Epithelial cell of esophagus (primary cell): Measurements from ENCODE around the gene DVL1.

Experiments used
- DNase-seq: peaks from one replicate; pipeline ENCODE4 v3.0.0; 2010; ENCODE audit warnings: low read depth
- H3K4me3 ChIP-seq: 2 replicates; pipeline ENCODE4 v1.5.1; 2011; ENCODE audit warnings: mild to moderate bottlenecking, low read length, control low read depth
- TF ChIP-seq, protein P1 (sequence below): IDR thresholded peaks from 2 replicates; pipeline ENCODE4 v1.5.1; 2011; ENCODE audit warnings: low read depth, mild to moderate bottlenecking, low read length, control low read depth, inconsistent platforms; ENCODE audit not compliant: insufficient read depth; ENCODE audit errors: missing control alignments

DVL1 gene

DNA sequence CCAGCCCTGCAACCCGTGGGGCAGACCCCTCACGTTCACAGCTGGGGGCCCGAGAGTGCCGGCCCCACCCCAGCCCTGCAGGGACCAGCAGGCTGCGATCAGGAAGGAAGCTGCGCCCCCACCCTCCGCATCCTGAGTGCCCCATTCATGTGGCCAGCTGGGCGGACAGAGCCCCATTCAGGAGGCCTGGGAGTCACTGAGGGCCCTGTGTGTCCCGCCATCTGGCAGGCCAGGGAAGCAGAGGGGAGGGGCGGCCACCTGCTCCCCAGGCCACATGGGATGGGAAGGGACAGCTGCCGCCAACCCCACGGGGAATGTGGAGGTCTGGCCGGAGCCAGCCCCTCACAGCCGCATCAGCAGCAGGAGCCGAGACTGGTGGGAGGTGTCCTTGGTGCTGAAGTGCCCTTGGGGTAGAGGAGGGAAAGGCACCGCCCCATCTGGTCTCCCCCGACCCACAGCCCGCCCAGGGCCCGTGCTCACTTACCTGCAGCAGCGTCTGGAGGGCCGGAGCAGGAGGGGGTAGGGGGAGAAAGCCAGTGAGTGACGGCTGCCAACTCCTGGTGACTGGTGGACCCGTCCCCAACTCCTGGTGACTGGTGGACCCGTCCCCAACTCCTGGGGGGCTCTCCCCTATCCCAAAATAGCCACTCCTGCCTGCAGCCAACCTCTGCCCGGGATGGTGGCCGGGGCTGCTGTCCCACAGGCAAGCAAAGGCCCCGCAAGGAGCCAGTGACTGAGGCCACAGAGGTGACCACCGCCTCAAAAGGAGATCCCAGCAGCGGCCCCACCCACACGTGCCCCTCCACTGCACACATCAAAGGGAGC, 50.1 kb downstream of the DVL1 start:
- no peak for DNase-seq
- no peak overlapping the region for H3K4me3 ChIP-seq
- TF ChIP-seq, protein P1, sequence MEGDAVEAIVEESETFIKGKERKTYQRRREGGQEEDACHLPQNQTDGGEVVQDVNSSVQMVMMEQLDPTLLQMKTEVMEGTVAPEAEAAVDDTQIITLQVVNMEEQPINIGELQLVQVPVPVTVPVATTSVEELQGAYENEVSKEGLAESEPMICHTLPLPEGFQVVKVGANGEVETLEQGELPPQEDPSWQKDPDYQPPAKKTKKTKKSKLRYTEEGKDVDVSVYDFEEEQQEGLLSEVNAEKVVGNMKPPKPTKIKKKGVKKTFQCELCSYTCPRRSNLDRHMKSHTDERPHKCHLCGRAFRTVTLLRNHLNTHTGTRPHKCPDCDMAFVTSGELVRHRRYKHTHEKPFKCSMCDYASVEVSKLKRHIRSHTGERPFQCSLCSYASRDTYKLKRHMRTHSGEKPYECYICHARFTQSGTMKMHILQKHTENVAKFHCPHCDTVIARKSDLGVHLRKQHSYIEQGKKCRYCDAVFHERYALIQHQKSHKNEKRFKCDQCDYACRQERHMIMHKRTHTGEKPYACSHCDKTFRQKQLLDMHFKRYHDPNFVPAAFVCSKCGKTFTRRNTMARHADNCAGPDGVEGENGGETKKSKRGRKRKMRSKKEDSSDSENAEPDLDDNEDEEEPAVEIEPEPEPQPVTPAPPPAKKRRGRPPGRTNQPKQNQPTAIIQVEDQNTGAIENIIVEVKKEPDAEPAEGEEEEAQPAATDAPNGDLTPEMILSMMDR = no peak

DNA sequence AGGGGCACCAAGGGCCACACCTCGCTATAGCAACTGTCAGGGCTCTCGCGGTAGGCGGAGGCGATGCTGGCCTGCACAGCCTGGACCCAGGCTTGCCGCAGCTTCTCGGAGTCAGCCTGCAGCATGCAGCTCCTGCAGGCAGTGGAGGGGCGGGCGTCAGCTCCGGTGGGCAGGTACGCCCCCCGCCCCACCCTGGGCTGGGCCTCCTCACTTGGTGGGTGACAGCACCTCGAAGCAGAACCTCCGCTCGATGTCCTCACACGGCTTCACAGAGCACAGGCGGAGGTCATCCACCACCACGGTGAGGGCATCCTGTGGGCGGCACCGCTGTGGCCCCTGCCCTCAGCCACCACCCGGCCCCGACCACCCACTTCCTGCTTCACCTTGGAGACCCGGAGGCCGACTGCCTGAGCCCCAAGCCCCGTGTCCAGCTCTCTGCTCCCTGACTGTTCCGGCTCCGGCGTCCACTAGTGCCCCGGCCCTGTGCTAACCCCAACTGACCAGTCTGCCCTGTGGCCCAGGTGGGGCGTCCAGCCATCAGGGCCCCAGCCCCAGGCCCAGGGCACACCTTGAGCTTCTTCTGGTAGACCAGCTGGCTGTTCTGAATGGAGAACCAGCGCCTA, 51.3 kb downstream of the DVL1 start:
- no peak overlapping the region for H3K4me3 ChIP-seq
- DNase-seq = no peak
- TF ChIP-seq, protein P1 = no peak

DNA sequence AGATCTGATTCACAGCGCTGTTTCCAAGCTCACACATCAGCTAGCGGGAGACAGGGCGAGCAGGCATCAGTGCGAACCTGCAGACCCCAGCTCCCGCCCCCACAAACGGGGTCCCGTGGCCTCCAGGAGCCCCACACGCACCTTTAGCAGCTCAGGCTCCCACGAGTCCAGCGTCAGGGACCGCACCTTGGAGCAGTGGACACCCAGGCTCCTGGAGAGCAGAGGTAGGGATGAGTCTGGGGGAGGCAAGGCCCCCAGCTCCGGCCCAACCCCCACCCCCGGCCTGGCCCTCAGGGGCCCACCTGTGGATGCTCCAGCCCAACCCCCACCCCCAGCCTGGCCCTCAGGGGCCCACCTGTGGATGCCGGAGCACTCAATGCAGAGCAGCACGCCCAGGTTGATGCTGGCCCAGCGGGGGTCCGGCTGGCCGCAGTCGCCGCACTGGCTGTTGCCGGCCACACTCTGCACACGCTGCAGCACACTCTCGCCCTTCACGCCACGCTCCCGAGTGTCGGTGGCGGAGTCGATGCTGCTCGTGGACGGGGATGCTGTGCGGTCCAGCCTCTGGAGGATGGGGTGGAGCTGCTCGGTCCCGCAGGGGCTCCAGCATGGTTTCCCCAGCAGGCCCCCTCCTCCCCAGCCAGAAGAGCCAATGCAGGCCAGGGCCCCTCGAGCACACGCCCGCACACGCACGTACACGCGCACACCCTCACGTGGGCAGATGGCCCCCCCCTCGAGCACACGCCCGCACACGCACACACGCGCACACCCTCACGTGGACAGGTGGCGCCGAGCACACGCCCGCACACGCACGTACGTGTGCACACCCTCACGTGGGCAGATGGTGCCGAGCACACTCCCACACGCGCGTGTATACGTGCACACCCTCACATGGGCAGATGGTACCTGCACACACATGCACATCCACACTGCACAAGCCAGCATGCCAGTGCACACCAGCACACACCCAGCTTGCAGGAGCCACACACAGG, 52.9 kb downstream of the DVL1 start:
- H3K4me3 ChIP-seq = no peak overlapping the region
- TF ChIP-seq, protein P1 = no peak
- DNase-seq = no peak

DNA sequence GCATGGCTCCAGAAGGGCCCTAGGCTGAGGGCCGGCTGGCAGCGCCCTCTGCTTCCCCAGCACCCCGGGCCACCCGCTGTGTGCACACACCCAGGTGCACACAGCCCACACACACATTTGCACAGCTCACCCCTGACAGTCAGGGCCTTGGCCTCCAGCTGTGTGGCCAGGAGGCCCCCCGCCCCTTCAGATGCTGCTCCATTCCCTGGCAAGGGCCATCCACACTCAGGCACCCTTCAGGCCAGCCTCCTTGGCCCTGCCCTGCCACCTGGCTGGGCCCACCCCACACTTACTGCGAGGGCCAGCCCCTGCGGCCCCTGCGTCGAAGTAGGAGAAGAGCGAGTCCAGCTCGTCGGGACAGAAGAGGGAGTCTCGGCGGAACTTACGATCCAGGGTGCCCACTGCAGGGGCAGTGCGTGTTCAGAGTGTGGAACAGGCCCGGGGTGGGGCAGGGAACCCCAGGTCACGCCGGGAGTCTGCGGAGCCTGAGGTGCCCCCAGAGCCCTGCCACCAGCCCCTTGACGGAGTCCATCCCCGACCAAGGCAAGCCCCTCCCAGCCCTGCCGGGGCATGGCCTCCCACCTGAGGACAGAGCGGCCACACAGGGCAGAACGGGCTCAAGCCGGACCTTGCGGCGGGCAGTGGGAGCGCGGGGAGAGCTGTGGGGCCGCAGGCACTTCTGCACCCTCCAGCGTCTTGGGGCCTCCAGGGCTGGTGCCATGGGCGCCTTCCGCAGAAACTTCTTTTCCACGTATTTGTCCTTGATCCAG, 53.9 kb downstream of the DVL1 start:
- TF ChIP-seq, protein P1 = no peak
- no peak for DNase-seq
- no peak overlapping the region for H3K4me3 ChIP-seq

DNA sequence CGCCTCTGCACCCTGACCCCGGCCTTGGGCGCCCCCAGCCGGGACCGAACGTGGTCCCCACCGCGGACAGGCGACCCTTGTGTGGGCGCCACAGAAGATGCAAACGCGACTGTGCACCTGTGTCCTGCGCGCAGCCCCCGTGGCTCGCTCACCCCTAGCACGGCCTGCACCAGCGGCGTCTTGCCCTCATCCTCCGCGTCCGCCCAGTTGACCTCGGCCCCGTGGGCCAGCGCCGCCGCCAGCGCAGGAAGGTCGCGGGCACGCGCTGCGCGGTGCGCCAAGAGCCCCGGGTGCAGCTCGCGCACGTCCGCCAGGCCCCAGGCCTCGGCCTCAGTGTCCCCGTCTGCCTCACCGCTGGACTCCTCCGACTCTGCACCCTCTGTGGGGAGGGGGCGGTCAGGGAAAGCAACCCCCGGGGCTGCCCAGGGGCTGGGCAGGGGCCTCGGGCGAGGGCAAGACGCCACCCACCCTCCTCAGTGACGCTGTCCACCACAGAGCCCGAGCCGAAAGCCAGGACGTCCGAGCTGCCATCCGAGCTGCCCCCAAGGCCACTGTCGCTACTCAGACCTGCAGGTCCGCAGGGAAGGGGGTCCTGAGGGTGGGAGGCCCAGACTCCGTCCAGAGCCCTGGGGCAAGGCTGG, 54.8 kb downstream of the DVL1 start:
- no peak for DNase-seq
- TF ChIP-seq, protein P1 = no peak

More for the DNA sequence above, 54.8 kb downstream of the DVL1 start:
- no peak overlapping the region for H3K4me3 ChIP-seq
